GM23338 (cell line): Measurements from ENCODE around the gene ULK4. TPM values are rescaled to one million over a fixed set of nuclear protein-coding genes. Genes with fewer than 3 reads are reported as not detected.

Experiments
- ATAC-seq: fragments of 200-7000 bp; cut with Tn5 transposase; 3 replicates; pipeline ENCODE4 v1.9.1; 2020
- DNase-seq: peaks from one replicate; pipeline ENCODE4 v3.0.0-alpha.2; 2015; ENCODE audit warnings: low spot score
- H2AFZ ChIP-seq: fragments of 200-600 bp; sonication (generic); 2 replicates; pipeline ENCODE4 v1.8.0; 2016; ENCODE audit warnings: antibody characterized with exemption, mild to moderate bottlenecking, moderate library complexity
- H3F3A ChIP-seq: fragments of 200-600 bp; sonication (generic); replicated peaks from 2 replicates; pipeline ENCODE4 v1.8.0; 2017; ENCODE audit warnings: antibody characterized with exemption, mixed run types, low read depth
- H3K27ac ChIP-seq: fragments of 200-600 bp; sonication (generic); 2 replicates; pipeline ENCODE4 v1.6.1; 2016; ENCODE audit warnings: low read depth
- H3K27me3 ChIP-seq: fragments of 200-600 bp; sonication (generic); 2 replicates; pipeline ENCODE4 v1.8.0; 2016; ENCODE audit warnings: mild to moderate bottlenecking, mixed run types, moderate library complexity; ENCODE audit not compliant: insufficient read depth
- H3K36me3 ChIP-seq: fragments of 200-600 bp; sonication (generic); 2 replicates; pipeline ENCODE4 v1.8.0; 2016; ENCODE audit warnings: mild to moderate bottlenecking; ENCODE audit not compliant: insufficient read depth
- H3K4me1 ChIP-seq: fragments of 200-600 bp; sonication (generic); 2 replicates; pipeline ENCODE4 v1.8.0; 2016; ENCODE audit warnings: mild to moderate bottlenecking, moderate library complexity; ENCODE audit not compliant: insufficient read depth
- H3K4me2 ChIP-seq: fragments of 200-600 bp; sonication (generic); 2 replicates; pipeline ENCODE4 v1.7.1; 2017; ENCODE audit warnings: mixed run types
- H3K4me3 ChIP-seq: fragments of 200-600 bp; sonication (generic); 2 replicates; pipeline ENCODE4 v1.6.1; 2016; ENCODE audit warnings: mixed run types
- H3K79me2 ChIP-seq: fragments of 200-600 bp; sonication (generic); replicated peaks from 2 replicates; pipeline ENCODE4 v1.8.0; 2017; ENCODE audit warnings: mild to moderate bottlenecking; ENCODE audit not compliant: insufficient read depth
- H3K9me2 ChIP-seq: fragments of 200-600 bp; sonication (generic); 2 replicates; pipeline ENCODE4 v1.8.0; 2017; ENCODE audit not compliant: insufficient read depth
- H4K20me1 ChIP-seq: fragments of 200-600 bp; sonication (generic); replicated peaks from 2 replicates; pipeline ENCODE4 v1.8.0; 2017; ENCODE audit warnings: mild to moderate bottlenecking; ENCODE audit not compliant: insufficient read depth
- H3K27ac Mint-ChIP-seq: 2 replicates; pipeline ENCODE4 v1.8.0; 2020; ENCODE audit warnings: inconsistent platforms, mild to moderate bottlenecking, moderate library complexity, mixed read lengths
- H3K27me3 Mint-ChIP-seq: 3 replicates; pipeline ENCODE4 v1.8.0; 2022; ENCODE audit warnings: low read depth, mild to moderate bottlenecking, moderate library complexity, mixed read lengths, inconsistent platforms; ENCODE audit not compliant: insufficient read depth, poor library complexity
- H3K36me3 Mint-ChIP-seq: 3 replicates; pipeline ENCODE4 v1.8.0; 2021; ENCODE audit warnings: low read depth, mild to moderate bottlenecking, inconsistent platforms, moderate library complexity, mixed read lengths
- H3K4me1 Mint-ChIP-seq: 3 replicates; pipeline ENCODE4 v1.8.0; 2020; ENCODE audit warnings: mild to moderate bottlenecking, inconsistent platforms, mixed read lengths
- H3K4me3 Mint-ChIP-seq: 3 replicates; pipeline ENCODE4 v1.8.0; 2021; ENCODE audit warnings: moderate library complexity, mild to moderate bottlenecking, inconsistent platforms, mixed read lengths
- H3K9me3 Mint-ChIP-seq: 3 replicates; pipeline ENCODE4 v1.8.0; 2020; ENCODE audit warnings: moderate library complexity, mild to moderate bottlenecking, inconsistent platforms, mixed read lengths
- CREB1 ChIP-seq: fragments of 250-450 bp; sonication (Bioruptor Pico); IDR thresholded peaks from 2 replicates; pipeline ENCODE4 v1.5.0; 2020; ENCODE audit warnings: low read depth, mild to moderate bottlenecking, moderate library complexity
- EZH2 ChIP-seq: fragments of 200-600 bp; sonication (generic); IDR thresholded peaks from one replicate; pipeline ENCODE4 v1.8.0; 2017; ENCODE audit warnings: antibody characterized with exemption, mild to moderate bottlenecking, low read depth; ENCODE audit not compliant: unreplicated experiment
- JUNB ChIP-seq: IDR thresholded peaks from one replicate; pipeline ENCODE4 v1.6.1; 2016; ENCODE audit warnings: antibody characterized with exemption; ENCODE audit not compliant: unreplicated experiment
- POLR2AphosphoS5 ChIP-seq: IDR thresholded peaks from 2 replicates; pipeline ENCODE4 v1.6.1; 2016; ENCODE audit warnings: antibody characterized with exemption, low read depth
- REST ChIP-seq: IDR thresholded peaks from one replicate; pipeline ENCODE4 v1.6.1; 2018; ENCODE audit warnings: antibody characterized with exemption; ENCODE audit not compliant: unreplicated experiment
- ZNF331 ChIP-seq: fragments of 250-450 bp; sonication (Bioruptor Pico); IDR thresholded peaks from 2 replicates; pipeline ENCODE4 v1.5.0; 2020; ENCODE audit warnings: low read depth, mild to moderate bottlenecking, moderate library complexity
- ZNF462 ChIP-seq: fragments of 250-450 bp; sonication (Bioruptor Pico); IDR thresholded peaks from 2 replicates; pipeline ENCODE4 v1.5.0; 2020; ENCODE audit warnings: mild to moderate bottlenecking, moderate library complexity
- polyA plus RNA-seq: library from polyadenylated mRNA; unstranded; fragments of >200 nt; fragmentation: Nextera tagmentation; extraction: Ambion mirVana; gene quantifications from 2 replicates; pipeline ENCODE4 v1.2.1, GENCODE V29; 2016
- total RNA-seq: library from RNA; depleted of rRNA; stranded (reverse); fragments of >200 nt; shearing (Covaris generic); gene quantifications from 2 replicates; pipeline ENCODE4 v1.2.3, GENCODE V29; 2014
- TF ChIP-seq, protein P1 (sequence below): IDR thresholded peaks from 2 replicates; pipeline ENCODE4 v1.6.1; 2016; ENCODE audit warnings: antibody characterized with exemption

ULK4 gene
- total and polyA plus RNA-seq, 2 experiments from 2014 or later: 20.8 to 41.4 TPM

DNA sequence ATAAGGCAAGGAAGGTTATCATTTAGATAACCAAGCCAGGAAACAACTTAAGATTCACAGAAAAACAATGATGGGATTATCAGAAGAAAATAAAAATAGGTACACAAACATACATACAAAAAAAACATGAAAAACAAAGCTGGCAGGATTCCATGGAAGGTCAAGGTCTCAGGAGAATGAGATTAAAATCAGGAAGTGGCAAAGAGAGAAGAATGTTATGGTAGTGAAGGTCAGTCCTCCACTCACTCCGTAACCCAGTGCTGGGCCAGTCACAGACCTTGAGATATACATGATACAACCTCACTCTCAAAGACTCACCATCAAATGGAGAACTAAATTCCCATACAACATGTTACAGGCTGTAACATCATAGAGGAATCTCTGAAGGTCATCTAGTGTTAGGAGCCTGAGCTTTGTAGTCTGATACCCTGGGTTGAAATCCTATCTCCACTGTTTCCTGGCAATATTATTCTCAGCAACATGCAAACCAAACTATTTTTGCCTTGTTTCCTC, 668.7 kb downstream of the ULK4 start (continued):
- TF ChIP-seq, protein P1, sequence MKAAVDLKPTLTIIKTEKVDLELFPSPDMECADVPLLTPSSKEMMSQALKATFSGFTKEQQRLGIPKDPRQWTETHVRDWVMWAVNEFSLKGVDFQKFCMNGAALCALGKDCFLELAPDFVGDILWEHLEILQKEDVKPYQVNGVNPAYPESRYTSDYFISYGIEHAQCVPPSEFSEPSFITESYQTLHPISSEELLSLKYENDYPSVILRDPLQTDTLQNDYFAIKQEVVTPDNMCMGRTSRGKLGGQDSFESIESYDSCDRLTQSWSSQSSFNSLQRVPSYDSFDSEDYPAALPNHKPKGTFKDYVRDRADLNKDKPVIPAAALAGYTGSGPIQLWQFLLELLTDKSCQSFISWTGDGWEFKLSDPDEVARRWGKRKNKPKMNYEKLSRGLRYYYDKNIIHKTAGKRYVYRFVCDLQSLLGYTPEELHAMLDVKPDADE: no peak
- TF ChIP-seq EZH2: no peak
- no peak for TF ChIP-seq JUNB
- no peak for TF ChIP-seq REST
- TF ChIP-seq CREB1: no peak
- no peak for TF ChIP-seq POLR2AphosphoS5
- no peak for TF ChIP-seq ZNF331

DNA sequence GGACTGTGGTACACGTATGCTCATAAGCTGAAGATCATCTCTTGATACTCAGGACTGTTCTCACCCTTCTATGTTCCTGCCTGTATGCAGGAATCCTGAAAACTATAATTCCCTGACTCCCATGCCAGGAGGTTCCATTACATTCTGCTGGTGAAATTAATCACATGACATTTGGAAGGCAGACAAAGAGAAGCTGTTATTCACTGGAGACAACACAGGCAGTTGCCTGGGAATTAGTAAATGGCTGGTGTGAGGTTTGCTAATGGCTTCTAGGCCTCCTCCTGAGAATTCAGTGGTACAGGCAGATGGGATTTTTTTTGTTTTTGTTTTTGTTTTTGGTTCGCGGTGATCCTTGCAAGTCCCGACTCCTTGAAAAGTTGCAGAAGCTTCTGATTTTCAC, 671.2 kb downstream of the ULK4 start:
- Mint-ChIP-seq H3K36me3 (no peaks in the 10 kb centered on the region), H3K4me3 (no peak overlapping the region; the same call in 2 of the 3 replicates), H3K9me3 (no peaks in the 10 kb centered on the region), H3K27me3 (peaks cover 2% of the 10 kb centered on the region), H3K4me1 (peaks cover 9% of the 10 kb centered on the region), H3K27ac (peak overlapping the region; percentile 88; the same call in 1 of the 2 replicates)
- H3K79me2 ChIP-seq: no peaks in the 10 kb centered on the region
- no peak for ATAC-seq
- H3K27me3 ChIP-seq: no peaks in the 10 kb centered on the region
- H3K4me2 ChIP-seq: no peak overlapping the region
- no peaks in the 10 kb centered on the region for H3F3A ChIP-seq
- no peak overlapping the region for H2AFZ ChIP-seq
- no peaks in the 10 kb centered on the region for H3K36me3 ChIP-seq
- no peak overlapping the region for H3K4me3 ChIP-seq
- no peaks in the 10 kb centered on the region for H4K20me1 ChIP-seq
- peaks cover 3% of the 10 kb centered on the region; the same call in 1 of the 2 replicates for H3K9me2 ChIP-seq
- peaks cover 3% of the 10 kb centered on the region; the same call in 1 of the 2 replicates for H3K4me1 ChIP-seq
- no peak for DNase-seq
- TF ChIP-seq ZNF462 (CRISPR knock-in tag) (no peak), POLR2AphosphoS5 (no peak)
- H3K27ac ChIP-seq: no peak overlapping the region
